ENCODE data around the gene CEL. TPM values are rescaled to one million over a fixed set of nuclear protein-coding genes. Genes with fewer than 3 reads are reported as not detected.
"Not testable (repeated sequence)": the region's sequence is repeated elsewhere in the genome, so short reads cannot be mapped to it uniquely, and the experiment has no call there.

The CEL gene
- total RNA-seq, 2 experiments from 2014 or later = 2.3 to 2.8 TPM

DNA sequence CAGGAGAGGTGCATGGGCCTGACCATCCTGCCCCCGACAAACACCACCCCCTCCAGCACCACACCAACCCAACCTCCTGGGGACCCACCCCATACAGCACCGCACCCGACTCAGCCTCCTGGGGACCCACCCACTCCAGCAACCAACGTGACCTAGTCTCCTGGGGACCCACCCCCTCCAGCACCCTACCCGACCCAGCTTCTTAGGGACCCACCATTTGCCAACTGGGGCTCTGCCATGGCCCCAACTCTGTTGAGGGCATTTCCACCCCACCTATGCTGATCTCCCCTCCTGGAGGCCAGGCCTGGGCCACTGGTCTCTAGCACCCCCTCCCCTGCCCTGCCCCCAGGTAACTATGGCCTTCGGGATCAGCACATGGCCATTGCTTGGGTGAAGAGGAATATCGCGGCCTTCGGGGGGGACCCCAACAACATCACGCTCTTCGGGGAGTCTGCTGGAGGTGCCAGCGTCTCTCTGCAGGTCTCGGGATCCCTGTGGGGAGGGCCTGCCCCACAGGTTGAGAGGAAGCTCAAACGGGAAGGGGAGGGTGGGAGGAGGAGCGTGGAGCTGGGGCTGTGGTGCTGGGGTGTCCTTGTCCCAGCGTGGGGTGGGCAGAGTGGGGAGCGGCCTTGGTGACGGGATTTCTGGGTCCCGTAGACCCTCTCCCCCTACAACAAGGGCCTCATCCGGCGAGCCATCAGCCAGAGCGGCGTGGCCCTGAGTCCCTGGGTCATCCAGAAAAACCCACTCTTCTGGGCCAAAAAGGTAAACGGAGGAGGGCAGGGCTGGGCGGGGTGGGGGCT, 4.6 kb downstream of the CEL start:
- DNase-seq = no peak
- Mint-ChIP-seq H3K4me1 (peaks cover under 1% of the 10 kb centered on the region), H3K4me3 (no peak overlapping the region), H3K9me3 (no peaks in the 10 kb centered on the region), H3K27me3 (no peaks in the 10 kb centered on the region), H3K27ac (no peak overlapping the region), H3K36me3 (no peaks in the 10 kb centered on the region)

DNA sequence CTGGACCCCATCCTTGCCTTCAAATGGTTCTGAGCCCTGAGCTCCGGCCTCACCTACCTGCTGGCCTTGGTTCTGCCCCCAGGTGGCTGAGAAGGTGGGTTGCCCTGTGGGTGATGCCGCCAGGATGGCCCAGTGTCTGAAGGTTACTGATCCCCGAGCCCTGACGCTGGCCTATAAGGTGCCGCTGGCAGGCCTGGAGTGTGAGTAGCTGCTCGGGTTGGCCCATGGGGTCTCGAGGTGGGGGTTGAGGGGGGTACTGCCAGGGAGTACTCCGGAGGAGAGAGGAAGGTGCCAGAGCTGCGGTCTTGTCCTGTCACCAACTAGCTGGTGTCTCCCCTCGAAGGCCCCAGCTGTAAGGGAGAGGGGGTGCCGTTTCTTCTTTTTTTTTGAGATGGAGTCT, 5.2 kb downstream of the CEL start:
- H3K36me3 Mint-ChIP-seq = peaks cover 1% of the 10 kb centered on the region
- H3K4me1 Mint-ChIP-seq = no peaks in the 10 kb centered on the region
- H3K27me3 Mint-ChIP-seq = no peaks in the 10 kb centered on the region
- no peaks in the 10 kb centered on the region for H3K9me3 Mint-ChIP-seq
- no peak overlapping the region for H3K27ac Mint-ChIP-seq
- no peak overlapping the region for H3K4me3 Mint-ChIP-seq
- DNase-seq = no peak

DNA sequence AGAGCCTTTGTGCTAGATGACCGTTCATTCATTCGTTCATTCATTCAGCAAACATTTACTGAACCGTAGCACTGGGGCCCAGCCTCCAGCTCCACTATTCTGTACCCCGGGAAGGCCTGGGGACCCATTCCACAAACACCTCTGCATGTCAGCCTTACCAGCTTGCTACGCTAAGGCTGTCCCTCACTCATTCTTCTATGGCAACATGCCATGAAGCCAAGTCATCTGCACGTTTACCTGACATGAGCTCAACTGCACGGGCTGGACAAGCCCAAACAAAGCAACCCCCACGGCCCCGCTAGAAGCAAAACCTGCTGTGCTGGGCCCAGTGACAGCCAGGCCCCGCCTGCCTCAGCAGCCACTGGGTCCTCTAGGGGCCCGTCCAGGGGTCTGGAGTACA, 6.0 kb downstream of the CEL start:
- DNase-seq = no peak
- H3K4me1 Mint-ChIP-seq = no peaks in the 10 kb centered on the region

DNA sequence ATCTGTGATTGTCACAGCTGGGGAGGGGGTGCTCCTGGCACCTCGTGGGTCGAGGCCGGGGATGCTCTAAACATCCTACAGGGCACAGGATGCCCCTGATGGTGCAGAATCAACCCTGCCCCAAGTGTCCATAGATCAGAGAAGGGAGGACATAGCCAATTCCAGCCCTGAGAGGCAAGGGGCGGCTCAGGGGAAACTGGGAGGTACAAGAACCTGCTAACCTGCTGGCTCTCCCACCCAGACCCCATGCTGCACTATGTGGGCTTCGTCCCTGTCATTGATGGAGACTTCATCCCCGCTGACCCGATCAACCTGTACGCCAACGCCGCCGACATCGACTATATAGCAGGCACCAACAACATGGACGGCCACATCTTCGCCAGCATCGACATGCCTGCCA, 6.7 kb downstream of the CEL start:
- not testable (repeated sequence) for H3K4me1 Mint-ChIP-seq, H3K27ac Mint-ChIP-seq, H3K27me3 Mint-ChIP-seq, H3K36me3 Mint-ChIP-seq, DNase-seq, H3K4me3 Mint-ChIP-seq, H3K9me3 Mint-ChIP-seq

More for the DNA sequence above, 6.0 kb downstream of the CEL start:
- H3K9me3 Mint-ChIP-seq = no peaks in the 10 kb centered on the region
- no peak overlapping the region for H3K4me3 Mint-ChIP-seq
- H3K27ac Mint-ChIP-seq = no peak overlapping the region
- peaks cover 1% of the 10 kb centered on the region for H3K36me3 Mint-ChIP-seq
- no peaks in the 10 kb centered on the region for H3K27me3 Mint-ChIP-seq

DNA sequence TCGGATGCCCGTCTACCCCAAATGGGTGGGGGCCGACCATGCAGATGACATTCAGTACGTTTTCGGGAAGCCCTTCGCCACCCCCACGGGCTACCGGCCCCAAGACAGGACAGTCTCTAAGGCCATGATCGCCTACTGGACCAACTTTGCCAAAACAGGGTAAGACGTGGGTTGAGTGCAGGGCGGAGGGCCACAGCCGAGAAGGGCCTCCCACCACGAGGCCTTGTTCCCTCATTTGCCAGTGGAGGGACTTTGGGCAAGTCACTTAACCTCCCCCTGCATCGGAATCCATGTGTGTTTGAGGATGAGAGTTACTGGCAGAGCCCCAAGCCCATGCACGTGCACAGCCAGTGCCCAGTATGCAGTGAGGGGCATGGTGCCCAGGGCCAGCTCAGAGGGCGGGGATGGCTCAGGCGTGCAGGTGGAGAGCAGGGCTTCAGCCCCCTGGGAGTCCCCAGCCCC, 8.8 kb downstream of the CEL start:
- not testable (repeated sequence) for H3K27ac Mint-ChIP-seq, H3K4me3 Mint-ChIP-seq, H3K36me3 Mint-ChIP-seq

DNA sequence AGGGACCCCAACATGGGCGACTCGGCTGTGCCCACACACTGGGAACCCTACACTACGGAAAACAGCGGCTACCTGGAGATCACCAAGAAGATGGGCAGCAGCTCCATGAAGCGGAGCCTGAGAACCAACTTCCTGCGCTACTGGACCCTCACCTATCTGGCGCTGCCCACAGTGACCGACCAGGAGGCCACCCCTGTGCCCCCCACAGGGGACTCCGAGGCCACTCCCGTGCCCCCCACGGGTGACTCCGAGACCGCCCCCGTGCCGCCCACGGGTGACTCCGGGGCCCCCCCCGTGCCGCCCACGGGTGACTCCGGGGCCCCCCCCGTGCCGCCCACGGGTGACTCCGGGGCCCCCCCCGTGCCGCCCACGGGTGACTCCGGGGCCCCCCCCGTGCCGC, 9.2 kb downstream of the CEL start:
- H3K27me3 Mint-ChIP-seq, H3K9me3 Mint-ChIP-seq, H3K36me3 Mint-ChIP-seq, H3K4me3 Mint-ChIP-seq, DNase-seq, H3K27ac Mint-ChIP-seq, H3K4me1 Mint-ChIP-seq: not testable (repeated sequence)

More for the DNA sequence above, 8.8 kb downstream of the CEL start:
- not testable (repeated sequence) for H3K4me1 Mint-ChIP-seq, DNase-seq, H3K27me3 Mint-ChIP-seq, H3K9me3 Mint-ChIP-seq

DNA sequence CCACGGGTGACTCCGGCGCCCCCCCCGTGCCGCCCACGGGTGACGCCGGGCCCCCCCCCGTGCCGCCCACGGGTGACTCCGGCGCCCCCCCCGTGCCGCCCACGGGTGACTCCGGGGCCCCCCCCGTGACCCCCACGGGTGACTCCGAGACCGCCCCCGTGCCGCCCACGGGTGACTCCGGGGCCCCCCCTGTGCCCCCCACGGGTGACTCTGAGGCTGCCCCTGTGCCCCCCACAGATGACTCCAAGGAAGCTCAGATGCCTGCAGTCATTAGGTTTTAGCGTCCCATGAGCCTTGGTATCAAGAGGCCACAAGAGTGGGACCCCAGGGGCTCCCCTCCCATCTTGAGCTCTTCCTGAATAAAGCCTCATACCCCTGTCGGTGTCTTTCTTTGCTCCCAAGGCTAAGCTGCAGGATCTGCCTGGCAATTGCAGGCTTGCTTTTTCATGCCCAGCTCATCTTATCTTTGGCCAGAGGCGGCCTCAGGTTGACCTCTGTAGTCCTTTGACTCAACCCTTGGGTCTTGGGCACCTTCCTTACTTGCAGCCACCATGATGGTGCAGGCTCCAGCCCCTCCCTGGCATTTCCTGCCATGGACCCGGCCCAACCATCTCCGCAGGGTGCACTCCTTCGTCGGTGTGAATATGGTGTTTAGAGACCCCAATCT, 9.8 kb downstream of the CEL start:
- no peak overlapping the region for H3K27ac Mint-ChIP-seq
- no peak overlapping the region for H3K4me3 Mint-ChIP-seq
- DNase-seq = no peak
- no peaks in the 10 kb centered on the region for H3K9me3 Mint-ChIP-seq
- H3K36me3 Mint-ChIP-seq = peaks cover 1% of the 10 kb centered on the region
- no peaks in the 10 kb centered on the region for H3K4me1 Mint-ChIP-seq
- no peaks in the 10 kb centered on the region for H3K27me3 Mint-ChIP-seq

DNA sequence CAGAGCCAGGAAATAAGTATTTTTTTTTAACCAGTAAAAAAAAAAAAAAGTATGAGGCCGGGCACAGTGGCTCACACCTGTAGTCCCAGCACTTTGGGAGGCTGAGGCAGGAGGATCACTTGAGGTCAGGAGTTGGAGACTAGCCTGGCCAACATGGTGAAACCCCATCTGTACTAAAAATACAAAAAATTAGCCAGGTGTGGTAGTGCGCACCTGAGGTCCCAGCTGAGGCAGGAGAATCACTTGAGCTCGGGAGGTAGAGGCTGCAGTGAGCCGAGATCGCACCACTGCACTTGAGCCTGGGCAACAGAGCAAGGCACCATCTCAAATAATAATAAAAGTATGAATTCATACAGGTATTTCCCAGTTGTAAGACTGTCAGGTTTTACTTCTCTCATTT, 10.4 kb downstream of the CEL start:
- H3K36me3 Mint-ChIP-seq, H3K27me3 Mint-ChIP-seq, DNase-seq, H3K27ac Mint-ChIP-seq, H3K4me1 Mint-ChIP-seq, H3K4me3 Mint-ChIP-seq, H3K9me3 Mint-ChIP-seq: not testable (repeated sequence)

DNA sequence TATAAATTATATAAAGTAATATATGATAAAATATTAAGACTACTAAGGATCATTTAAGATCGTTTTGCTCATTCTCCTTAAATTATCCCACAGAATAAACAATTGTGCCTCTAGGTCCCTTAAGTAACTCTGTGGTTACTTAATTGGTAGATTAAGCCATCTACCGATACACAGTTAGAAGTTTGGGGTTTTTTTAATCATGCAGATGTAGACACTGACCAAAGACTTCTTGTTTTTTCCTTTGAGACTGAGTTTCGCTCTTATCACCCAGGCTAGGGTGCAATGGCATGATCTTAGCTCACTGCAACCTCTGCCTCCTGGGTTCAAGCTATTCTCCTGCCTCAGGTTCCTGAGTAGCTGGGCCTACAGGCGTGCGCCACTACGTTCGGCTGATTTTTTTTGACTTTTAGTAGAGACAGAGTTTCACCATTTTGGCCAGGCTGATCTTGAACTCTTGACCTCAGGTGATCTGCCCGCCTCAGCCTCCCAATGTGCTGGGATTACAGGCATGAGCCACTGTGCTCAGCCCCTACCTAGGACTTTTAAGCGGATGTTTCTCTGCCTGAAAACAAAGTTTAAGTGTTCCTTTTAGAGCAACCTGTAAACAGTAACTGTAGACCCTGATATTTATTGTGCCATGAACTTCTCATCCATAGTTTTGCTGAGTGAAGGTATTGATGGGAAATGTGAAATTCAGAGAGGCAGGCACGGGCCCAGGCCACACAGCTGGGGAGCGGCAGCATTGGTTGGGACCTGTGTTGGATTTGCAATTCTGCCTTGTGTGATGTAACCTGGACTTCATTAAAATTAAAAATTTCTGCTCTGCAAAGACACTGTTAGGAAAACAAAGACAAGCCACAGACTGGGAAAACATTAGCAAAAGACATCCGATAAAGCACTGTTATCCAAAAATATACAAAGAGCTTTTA, 11.6 kb downstream of the CEL start:
- H3K9me3 Mint-ChIP-seq = no peaks in the 10 kb centered on the region
- H3K4me3 Mint-ChIP-seq = no peak overlapping the region
- no peaks in the 10 kb centered on the region for H3K4me1 Mint-ChIP-seq
- DNase-seq = no peak
- H3K27me3 Mint-ChIP-seq = no peaks in the 10 kb centered on the region
- H3K36me3 Mint-ChIP-seq = peaks cover 1% of the 10 kb centered on the region
- H3K27ac Mint-ChIP-seq = no peak overlapping the region

DNA sequence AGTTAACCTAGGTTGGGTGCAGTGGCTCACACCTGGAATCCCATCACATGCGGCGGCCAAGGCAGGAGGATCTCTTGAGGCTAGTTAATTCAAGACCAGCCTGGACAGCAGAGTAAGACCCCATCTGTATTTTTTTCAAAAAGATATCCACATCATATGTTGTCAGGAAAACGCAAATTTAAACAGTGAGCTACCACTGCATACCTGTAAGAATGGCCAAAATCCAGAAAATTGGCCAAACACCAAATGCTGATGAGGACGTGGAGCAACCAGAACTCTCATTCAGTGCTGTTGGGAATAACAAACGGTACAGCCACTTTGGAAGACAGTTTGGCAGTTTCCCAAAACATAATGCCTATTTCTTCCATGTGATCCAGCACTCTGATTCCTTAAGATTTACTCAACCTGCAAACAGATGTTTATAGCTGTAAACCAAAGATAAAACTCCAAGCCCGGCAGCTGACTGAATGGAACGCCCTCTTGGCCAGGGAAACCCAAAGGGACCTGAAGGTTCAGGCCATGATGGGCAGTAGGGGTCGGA, 12.4 kb downstream of the CEL start:
- H3K27me3 Mint-ChIP-seq = no peaks in the 10 kb centered on the region
- DNase-seq = no peak
- H3K36me3 Mint-ChIP-seq = peaks cover 1% of the 10 kb centered on the region
- H3K9me3 Mint-ChIP-seq = no peaks in the 10 kb centered on the region
- H3K27ac Mint-ChIP-seq = no peak overlapping the region
- H3K4me1 Mint-ChIP-seq = no peaks in the 10 kb centered on the region
- H3K4me3 Mint-ChIP-seq = no peak overlapping the region

DNA sequence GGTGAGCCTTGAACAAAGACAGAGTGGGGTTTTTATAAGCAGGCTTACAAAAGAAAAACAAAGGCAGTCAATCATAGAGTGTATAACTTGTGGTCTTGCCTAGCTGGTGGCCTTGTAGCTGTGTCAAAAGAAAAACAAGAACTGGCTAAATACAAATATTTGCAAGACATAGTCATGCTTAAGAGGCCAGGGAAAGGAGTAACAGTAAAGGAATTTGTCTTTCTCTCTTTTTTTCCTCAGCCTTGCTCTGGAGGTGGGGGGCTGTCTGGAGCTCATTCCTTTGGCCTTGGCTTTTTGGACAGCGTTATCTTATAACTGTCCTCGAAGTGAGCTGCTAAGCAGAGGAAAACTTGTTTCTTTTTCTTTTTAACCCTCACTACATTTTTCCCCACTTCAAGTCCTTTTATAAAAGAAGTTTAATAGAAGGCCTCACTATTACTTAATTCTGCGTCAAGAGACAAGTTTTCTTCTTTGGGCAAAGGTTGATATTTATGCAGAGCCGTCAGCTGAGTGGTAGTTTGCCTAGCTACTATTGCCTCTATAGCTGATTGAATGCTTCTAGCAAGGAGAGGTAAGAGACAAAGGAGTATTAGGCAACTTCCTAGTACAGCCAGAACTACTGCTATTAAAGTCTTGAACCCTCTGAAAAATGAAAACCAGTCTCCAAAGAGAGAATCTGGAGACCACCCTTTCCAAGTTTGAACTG, 14.3 kb downstream of the CEL start:
- no peak for DNase-seq
- H3K4me1 Mint-ChIP-seq = no peaks in the 10 kb centered on the region

DNA sequence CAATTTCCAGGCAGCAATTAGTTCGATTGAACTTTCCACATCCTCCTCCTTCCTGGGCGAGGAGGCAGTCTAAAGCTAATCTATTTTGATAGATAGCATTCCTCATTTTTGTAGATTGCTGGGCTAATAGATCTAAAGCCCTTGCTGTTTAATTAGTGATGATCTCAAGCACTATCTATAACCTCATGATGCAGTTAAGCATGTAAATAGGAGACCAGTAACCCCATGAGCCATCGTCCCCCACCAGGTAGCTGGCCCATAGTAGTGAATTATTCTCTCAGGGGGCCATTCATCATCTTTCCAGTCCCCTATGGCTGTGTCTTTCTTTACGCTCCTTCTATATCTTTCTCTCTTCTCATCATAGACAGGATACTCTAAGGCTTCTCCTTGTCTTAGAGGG, 14.9 kb downstream of the CEL start:
- H3K36me3 Mint-ChIP-seq = peaks cover under 1% of the 10 kb centered on the region
- no peak overlapping the region for H3K27ac Mint-ChIP-seq
- H3K4me3 Mint-ChIP-seq = no peak overlapping the region
- no peaks in the 10 kb centered on the region for H3K27me3 Mint-ChIP-seq
- H3K9me3 Mint-ChIP-seq = no peaks in the 10 kb centered on the region
- no peaks in the 10 kb centered on the region for H3K4me1 Mint-ChIP-seq
- no peak for DNase-seq

More for the DNA sequence above, 14.3 kb downstream of the CEL start:
- no peak overlapping the region for H3K27ac Mint-ChIP-seq
- H3K36me3 Mint-ChIP-seq = peaks cover 1% of the 10 kb centered on the region
- H3K4me3 Mint-ChIP-seq = no peak overlapping the region
- H3K27me3 Mint-ChIP-seq = no peaks in the 10 kb centered on the region
- H3K9me3 Mint-ChIP-seq = no peaks in the 10 kb centered on the region

DNA sequence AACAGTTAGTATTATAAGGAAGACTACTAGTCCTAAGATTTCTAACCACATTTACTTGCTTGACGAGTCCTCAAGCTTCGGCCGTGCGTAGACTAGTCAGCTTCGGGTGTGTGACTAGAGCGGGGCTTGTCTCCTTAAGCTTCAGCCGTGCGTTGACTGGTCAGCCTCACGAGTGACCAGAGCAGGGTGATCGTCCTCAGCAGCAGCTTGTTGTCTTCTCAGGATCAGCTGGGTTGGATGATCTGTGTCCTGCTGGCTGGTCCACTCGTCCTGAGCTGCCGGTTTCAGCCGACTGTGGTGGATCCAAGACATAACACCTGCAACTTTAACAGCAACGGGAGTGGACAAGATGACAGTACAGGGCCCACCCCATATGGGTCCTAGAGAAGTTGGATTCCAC, 16.7 kb downstream of the CEL start:
- H3K27me3 Mint-ChIP-seq = no peaks in the 10 kb centered on the region
- no peaks in the 10 kb centered on the region for H3K9me3 Mint-ChIP-seq
- H3K36me3 Mint-ChIP-seq = no peaks in the 10 kb centered on the region
- H3K27ac Mint-ChIP-seq = no peak overlapping the region
- H3K4me3 Mint-ChIP-seq = no peak overlapping the region
- DNase-seq = no peak
- H3K4me1 Mint-ChIP-seq = no peaks in the 10 kb centered on the region

DNA sequence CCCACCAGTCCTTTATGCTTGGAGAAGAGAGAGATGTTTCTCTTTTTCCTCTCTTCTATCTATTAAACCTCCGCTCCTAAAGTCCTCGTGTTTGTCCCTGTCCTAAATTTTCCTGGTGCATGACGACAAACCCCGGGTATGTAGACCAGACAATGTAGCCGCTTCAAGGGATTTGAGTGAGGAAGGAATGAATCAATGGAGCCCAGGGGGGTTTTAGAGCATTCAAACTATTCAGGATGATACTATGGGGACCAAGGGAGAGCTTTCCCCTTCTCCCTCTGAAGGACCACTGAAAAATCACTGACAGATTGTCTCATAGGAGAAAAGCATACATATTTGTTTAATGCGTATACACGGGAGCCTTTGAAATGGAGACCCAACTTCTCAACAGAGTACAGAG, 18.4 kb downstream of the CEL start:
- no peaks in the 10 kb centered on the region for H3K4me1 Mint-ChIP-seq
- no peaks in the 10 kb centered on the region for H3K9me3 Mint-ChIP-seq
- no peak overlapping the region for H3K4me3 Mint-ChIP-seq
- no peak overlapping the region for H3K27ac Mint-ChIP-seq
- no peak for DNase-seq
- no peaks in the 10 kb centered on the region for H3K36me3 Mint-ChIP-seq
- no peaks in the 10 kb centered on the region for H3K27me3 Mint-ChIP-seq
